GM23248 (cell line): ENCODE measurements around the gene ST6GALNAC3.

Experiments used
- EZH2 ChIP-seq: fragments of 200-600 bp; sonication (generic); IDR thresholded peaks from 2 replicates; pipeline ENCODE4 v1.6.1; 2018; ENCODE audit warnings: antibody characterized with exemption, mild to moderate bottlenecking; ENCODE audit not compliant: insufficient read depth, poor library complexity, severe bottlenecking
- EZH2phosphoT487 ChIP-seq: fragments of 200-600 bp; sonication (generic); IDR thresholded peaks from 2 replicates; pipeline ENCODE4 v1.6.1; 2018; ENCODE audit warnings: antibody characterized with exemption, moderate library complexity, mild to moderate bottlenecking, low read depth; ENCODE audit not compliant: insufficient read depth

DNA sequence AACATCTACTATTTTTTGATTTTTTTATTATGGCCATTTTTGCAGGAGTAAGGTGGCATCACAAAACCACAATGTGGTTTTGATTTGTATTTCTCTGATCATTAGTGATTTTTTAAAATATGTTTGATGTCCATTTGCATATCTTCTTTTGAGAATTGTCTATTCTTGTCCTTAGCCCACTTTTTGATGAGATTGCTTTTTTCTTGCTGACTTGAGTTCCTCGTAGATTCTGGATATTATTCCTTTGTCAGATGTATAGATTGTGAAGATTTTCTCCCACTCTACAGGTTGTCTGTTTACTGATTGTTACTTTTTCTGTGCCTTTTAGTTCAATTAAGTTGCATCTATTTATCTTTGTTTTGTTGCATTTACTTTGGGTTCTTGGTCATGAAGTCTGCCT is 375.7 kb downstream of the ST6GALNAC3 start:
- TF ChIP-seq EZH2phosphoT487 (no peak), EZH2 (no peak)
